H1 (cell line): ENCODE results near the gene HECTD3. TPM values are rescaled to one million over a fixed set of nuclear protein-coding genes. Genes with fewer than 3 reads are reported as not detected.
"Not testable (repeated sequence)": the region's sequence is repeated elsewhere in the genome, so short reads cannot be mapped to it uniquely, and the experiment has no call there.

Experiments
- CTCF ChIA-PET: fragments of 300-600 bp; sonication (Branson Sonifier 250); formaldehyde crosslinking; loops from one replicate; lab custom pipeline; 2021; ENCODE audit not compliant: partially characterized antibody; lab: Charles Lee
- POLR2A ChIA-PET: fragments of 300-600 bp; sonication (Branson Sonifier 250); formaldehyde crosslinking; loops from one replicate; lab custom pipeline; 2021; ENCODE audit warnings: inconsistent platforms; ENCODE audit not compliant: partially characterized antibody; lab: Charles Lee
- DNase-seq, 2 experiments: peaks; one replicate each; pipeline versions ENCODE4 v3.0.0 to v3.0.0-alpha.2; 2010 to 2022; ENCODE audit warnings: low spot score in 2 of 2, low read depth in 1 of 2, mixed read lengths in 1 of 2
- FAIRE-seq: peaks from 2 replicates; lab custom pipeline; 2011; peaks lifted over from hg19 to GRCh38; lab: Jason Lieb, UNC
- H2AFZ ChIP-seq: 2 replicates; pipeline ENCODE4 v1.8.1; 2012; ENCODE audit warnings: low read length, inconsistent platforms
- H2AK5ac ChIP-seq: 2 replicates; pipeline ENCODE4 v1.6.1; 2013; ENCODE audit warnings: low read depth, low read length
- H2BK120ac ChIP-seq: replicated peaks from 2 replicates; pipeline ENCODE3; 2013; ENCODE audit warnings: low read depth, low read length, inconsistent platforms
- H2BK12ac ChIP-seq: 2 replicates; pipeline ENCODE4 v1.6.1; 2013; ENCODE audit warnings: low read depth, low read length
- H2BK15ac ChIP-seq: 2 replicates; pipeline ENCODE4 v1.6.1; 2013; ENCODE audit warnings: low read length
- H2BK20ac ChIP-seq: 2 replicates; pipeline ENCODE4 v1.6.1; 2013; ENCODE audit warnings: low read length
- H2BK5ac ChIP-seq: 2 replicates; pipeline ENCODE4 v1.6.1; 2013; ENCODE audit warnings: low read depth, low read length
- H3K14ac ChIP-seq: 2 replicates; pipeline ENCODE4 v1.6.1; 2013; ENCODE audit warnings: inconsistent platforms; ENCODE audit not compliant: insufficient read length
- H3K18ac ChIP-seq: 2 replicates; pipeline ENCODE4 v1.6.1; 2013; ENCODE audit warnings: low read length; ENCODE audit errors: extremely low read depth
- H3K23ac ChIP-seq: 2 replicates; pipeline ENCODE4 v1.6.1; 2013; ENCODE audit warnings: inconsistent platforms; ENCODE audit not compliant: insufficient read length
- H3K23me2 ChIP-seq: 2 replicates; pipeline ENCODE4 v1.6.1; 2013; ENCODE audit warnings: low read depth, low read length
- H3K27ac ChIP-seq: 2 replicates; pipeline ENCODE4 v1.6.1; 2011; ENCODE audit warnings: low read depth, low read length, inconsistent platforms
- H3K27me3 ChIP-seq, 4 experiments: replicated peaks in 1 of 4; 1 replicate in 1 of 4; 2 replicates in 3 of 4; pipeline versions ENCODE4 v1.6.1 to v1.8.1; 2011 to 2013; ENCODE audit warnings: low read length in 3 of 4, mild to moderate bottlenecking in 3 of 4, inconsistent platforms in 2 of 4, mixed read lengths in 2 of 4, moderate library complexity in 1 of 4; ENCODE audit not compliant: control insufficient read depth in 3 of 4, insufficient read depth in 3 of 4; ENCODE audit errors: extremely low read depth in 1 of 4
- H3K36me3 ChIP-seq, 4 experiments: 2 replicates each; pipeline versions ENCODE4 v1.6.1 to v1.8.1; 2011 to 2013; ENCODE audit warnings: mild to moderate bottlenecking in 4 of 4, low read length in 3 of 4, moderate library complexity in 2 of 4, control low read depth in 1 of 4, inconsistent platforms in 1 of 4; ENCODE audit not compliant: insufficient read depth in 4 of 4, control insufficient read depth in 2 of 4
- H3K4ac ChIP-seq: replicated peaks from 2 replicates; pipeline ENCODE3; 2013; ENCODE audit warnings: low read length, low read depth, mixed read lengths, inconsistent platforms; ENCODE audit not compliant: insufficient read length
- H3K4me1 ChIP-seq, 4 experiments: replicated peaks in 1 of 4; 1 replicate in 1 of 4; 2 replicates in 3 of 4; pipeline versions ENCODE4 v1.6.1 to v1.8.1; 2011 to 2013; ENCODE audit warnings: low read length in 3 of 4, inconsistent platforms in 2 of 4, mixed read lengths in 1 of 4; ENCODE audit not compliant: insufficient read depth in 4 of 4, control insufficient read depth in 3 of 4
- H3K4me2 ChIP-seq, 2 experiments: 2 replicates each; pipeline versions ENCODE4 v1.6.1 to v1.8.1; 2011 to 2013; ENCODE audit warnings: low read depth in 2 of 2, low read length in 2 of 2, control low read depth in 1 of 2, inconsistent platforms in 1 of 2, mild to moderate bottlenecking in 1 of 2; ENCODE audit not compliant: insufficient read depth in 1 of 2
- H3K4me3 ChIP-seq, 4 experiments: fragments of 200-600, 300-600 bp in 1 of 4; sonication (generic), shearing (Covaris generic), sonication (Bioruptor Twin) in 1 of 4; 2 replicates each; pipeline versions ENCODE4 v1.5.1 to v1.8.1; 2011 to 2016; ENCODE audit warnings: low read length in 4 of 4, low read depth in 3 of 4, control low read depth in 2 of 4, inconsistent platforms in 2 of 4, mild to moderate bottlenecking in 2 of 4, mixed read lengths in 1 of 4, moderate library complexity in 1 of 4; ENCODE audit not compliant: insufficient read depth in 2 of 4; ENCODE audit errors: extremely low read depth in 1 of 4
- H3K56ac ChIP-seq: replicated peaks from 2 replicates; pipeline ENCODE3; 2013; ENCODE audit warnings: low read depth, mild to moderate bottlenecking, mixed read lengths, low read length, inconsistent platforms; ENCODE audit not compliant: insufficient read length
- H3K79me1 ChIP-seq: 2 replicates; pipeline ENCODE4 v1.6.1; 2013; ENCODE audit warnings: low read depth, low read length, control low read depth
- H3K79me2 ChIP-seq, 2 experiments: 2 replicates each; pipeline versions ENCODE4 v1.6.1 to v1.8.1; 2012 to 2013; ENCODE audit warnings: low read length in 2 of 2, mild to moderate bottlenecking in 2 of 2, inconsistent platforms in 1 of 2; ENCODE audit not compliant: insufficient read depth in 2 of 2, control insufficient read depth in 1 of 2
- H3K9ac ChIP-seq, 4 experiments: replicated peaks in 1 of 4; 1 replicate in 1 of 4; 2 replicates in 3 of 4; pipeline versions ENCODE4 v1.6.1 to v1.8.1; 2011 to 2013; ENCODE audit warnings: low read depth in 3 of 4, low read length in 3 of 4, control low read depth in 2 of 4, mild to moderate bottlenecking in 2 of 4, moderate library complexity in 2 of 4, inconsistent platforms in 1 of 4; ENCODE audit errors: extremely low read depth in 1 of 4
- H3K9me3 ChIP-seq, 2 experiments: 2 replicates each; pipeline versions ENCODE4 v1.6.1 to v1.8.1; 2012 to 2013; ENCODE audit warnings: mild to moderate bottlenecking in 2 of 2, moderate library complexity in 2 of 2, control low read depth in 1 of 2, inconsistent platforms in 1 of 2, low read depth in 1 of 2, low read length in 1 of 2, mixed read lengths in 1 of 2; ENCODE audit not compliant: insufficient read depth in 2 of 2
- H4K20me1 ChIP-seq, 2 experiments: replicated peaks in 1 of 2; 2 replicates each; pipeline versions ENCODE3 to v1.8.1; 2011 to 2013; ENCODE audit warnings: inconsistent platforms in 2 of 2, low read length in 2 of 2, mild to moderate bottlenecking in 1 of 2; ENCODE audit not compliant: insufficient read depth in 2 of 2, control insufficient read depth in 1 of 2
- H4K5ac ChIP-seq: 2 replicates; pipeline ENCODE4 v1.6.1; 2013; ENCODE audit warnings: low read length, low read depth, mixed read lengths, inconsistent platforms; ENCODE audit not compliant: insufficient read length
- H4K8ac ChIP-seq: 2 replicates; pipeline ENCODE4 v1.8.0; 2013; ENCODE audit warnings: mild to moderate bottlenecking, moderate library complexity, low read length, inconsistent platforms; ENCODE audit not compliant: insufficient read depth; ENCODE audit errors: extremely low read depth
- H4K91ac ChIP-seq: replicated peaks from 2 replicates; pipeline ENCODE3; 2013; ENCODE audit warnings: low read length, mixed read lengths, inconsistent platforms; ENCODE audit not compliant: insufficient read length
- WGBS, 2 experiments: shearing (Covaris generic) in 1 of 2; methylation state at CpG; one replicate each; pipeline versions ENCODE4 v1.1.6 to v1.1.7; 2013 to 2015; ENCODE audit warnings: low lambda C conversion rate in 2 of 2, mixed read lengths in 2 of 2, inconsistent platforms in 1 of 2, low coverage in 1 of 2, missing lambda C conversion rate in 1 of 2; ENCODE audit not compliant: insufficient replicate concordance in 2 of 2, insufficient coverage in 1 of 2, insufficient read length in 1 of 2; ENCODE audit errors: extremely low coverage in 1 of 2, missing lambda C conversion rate in 1 of 2; 5-methylcytosine and 5-hydroxymethylcytosine counted together
- polyA plus RNA-seq, 7 experiments: library from polyadenylated mRNA; depleted of rRNA in 3 of 7; stranded (reverse) in 5 of 7; unstranded in 2 of 7; fragments of >200 nt in 5 of 7; fragments of 200-250 nt in 2 of 7; gene quantifications; 1 replicate in 5 of 7; 2 replicates in 1 of 7; 4 replicates in 1 of 7; pipeline versions ENCODE4 v1.2.1 to v1.2.3, GENCODE V29; 2011 to 2013; ENCODE audit warnings: missing spikeins in 2 of 7, mixed read lengths in 2 of 7
- total RNA-seq: library from RNA; stranded (reverse); fragmentation: NEBNext Ultra II Directional; extraction: Animal tissue kit (Norgen Biotek cat#: 25700); gene quantifications from 2 replicates; pipeline ENCODE4 v1.2.1, GENCODE V29; 2021

The HECTD3 gene
- total and polyA plus RNA-seq, 2 of the 8 experiments (the other 6 are each of a cell fraction or from before 2014, with no cell fraction given), result 32.9 to 52.7 TPM

GRCh38 chr1:45001576-45001975 lies 9.5 kb downstream of the HECTD3 start:
- H3K27me3 ChIP-seq, result not testable (repeated sequence)

More at GRCh38 chr1:45001576-45001975, 9.5 kb downstream of the HECTD3 start:
- H3K14ac ChIP-seq, H2BK12ac ChIP-seq, H2AFZ ChIP-seq, H3K18ac ChIP-seq, H3K4me2 ChIP-seq, H4K5ac ChIP-seq, H4K91ac ChIP-seq, H2BK120ac ChIP-seq, H4K8ac ChIP-seq, H3K4me3 ChIP-seq, H3K23me2 ChIP-seq, H3K9ac ChIP-seq, POLR2A ChIA-PET, H3K79me1 ChIP-seq, H3K4me1 ChIP-seq, H3K79me2 ChIP-seq, H2BK20ac ChIP-seq, H2BK5ac ChIP-seq, H3K56ac ChIP-seq, CTCF ChIA-PET, H2AK5ac ChIP-seq, H3K4ac ChIP-seq, DNase-seq, H3K9me3 ChIP-seq, FAIRE-seq, H3K23ac ChIP-seq, H2BK15ac ChIP-seq, H4K20me1 ChIP-seq, H3K27ac ChIP-seq: not testable (repeated sequence)
- 93% methylated on average over 7 of the region's 8 CpGs; no CpG with 5 or more reads in 1 of the 2 experiments for WGBS, 2 experiments
- peaks cover 5 to 26% (median 12%) of the 10 kb centered on the region in 4 experiments; a peak in 6 of 8 replicates for H3K36me3 ChIP-seq
